BE2C (cell line): Measurements from ENCODE around the gene OR13C5.

Experiments used
- DNase-seq: peaks from one replicate; pipeline ENCODE4 v3.0.0-alpha.2; 2020
- H3K27me3 ChIP-seq: fragments of 250-450 bp; sonication (Bioruptor Pico); 2 replicates; pipeline ENCODE4 v1.5.1; 2020; ENCODE audit warnings: mild to moderate bottlenecking
- H3K36me3 ChIP-seq: fragments of 250-450 bp; sonication (Bioruptor Pico); 2 replicates; pipeline ENCODE4 v1.5.1; 2020; ENCODE audit warnings: mild to moderate bottlenecking
- H3K4me1 ChIP-seq: fragments of 250-450 bp; sonication (Bioruptor Pico); 2 replicates; pipeline ENCODE4 v1.5.1; 2020
- H3K4me3 ChIP-seq: 2 replicates; pipeline ENCODE4 v1.5.1; 2011; ENCODE audit warnings: low read depth, low read length
- H3K9me3 ChIP-seq: fragments of 250-450 bp; sonication (Bioruptor Pico); 2 replicates; pipeline ENCODE4 v1.5.1; 2020
- TF ChIP-seq, protein P1 (sequence below): IDR thresholded peaks from 2 replicates; pipeline ENCODE4 v1.5.1; 2012; ENCODE audit warnings: mild to moderate bottlenecking, low read depth, low read length

The OR13C5 gene

GRCh38 chr9:104580562-104580961 lies 18.7 kb downstream of the OR13C5 start:
- no peaks in the 10 kb centered on the region for H3K27me3 ChIP-seq
- no peaks in the 10 kb centered on the region for H3K36me3 ChIP-seq
- DNase-seq: no peak
- no peaks in the 10 kb centered on the region for H3K4me1 ChIP-seq
- no peaks in the 10 kb centered on the region for H3K9me3 ChIP-seq
- TF ChIP-seq, protein P1, sequence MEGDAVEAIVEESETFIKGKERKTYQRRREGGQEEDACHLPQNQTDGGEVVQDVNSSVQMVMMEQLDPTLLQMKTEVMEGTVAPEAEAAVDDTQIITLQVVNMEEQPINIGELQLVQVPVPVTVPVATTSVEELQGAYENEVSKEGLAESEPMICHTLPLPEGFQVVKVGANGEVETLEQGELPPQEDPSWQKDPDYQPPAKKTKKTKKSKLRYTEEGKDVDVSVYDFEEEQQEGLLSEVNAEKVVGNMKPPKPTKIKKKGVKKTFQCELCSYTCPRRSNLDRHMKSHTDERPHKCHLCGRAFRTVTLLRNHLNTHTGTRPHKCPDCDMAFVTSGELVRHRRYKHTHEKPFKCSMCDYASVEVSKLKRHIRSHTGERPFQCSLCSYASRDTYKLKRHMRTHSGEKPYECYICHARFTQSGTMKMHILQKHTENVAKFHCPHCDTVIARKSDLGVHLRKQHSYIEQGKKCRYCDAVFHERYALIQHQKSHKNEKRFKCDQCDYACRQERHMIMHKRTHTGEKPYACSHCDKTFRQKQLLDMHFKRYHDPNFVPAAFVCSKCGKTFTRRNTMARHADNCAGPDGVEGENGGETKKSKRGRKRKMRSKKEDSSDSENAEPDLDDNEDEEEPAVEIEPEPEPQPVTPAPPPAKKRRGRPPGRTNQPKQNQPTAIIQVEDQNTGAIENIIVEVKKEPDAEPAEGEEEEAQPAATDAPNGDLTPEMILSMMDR: no peak
- H3K4me3 ChIP-seq: no peak overlapping the region

DNA sequence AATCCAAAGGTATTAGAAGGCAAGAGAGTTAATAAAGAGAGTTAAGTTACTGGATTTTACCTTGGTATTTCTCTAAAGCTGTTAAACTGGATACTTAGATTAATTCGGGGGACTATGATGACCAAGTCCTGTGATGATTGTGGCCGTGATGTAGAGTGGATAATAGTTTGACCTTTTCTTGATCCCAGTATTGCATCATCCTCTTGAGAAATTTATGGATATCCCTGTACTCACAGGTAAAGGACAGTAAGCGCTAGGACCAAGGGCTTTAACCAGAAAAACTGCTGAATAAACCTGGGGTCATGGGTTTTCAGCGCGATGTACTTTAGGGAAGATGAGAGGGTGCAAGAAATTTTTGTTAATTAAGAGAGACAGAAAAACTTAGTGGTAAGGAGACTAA lies 21.9 kb downstream of the OR13C5 start:
- Histone ChIP-seq H3K9me3 (no peaks in the 10 kb centered on the region), H3K4me3 (no peak overlapping the region), H3K36me3 (no peaks in the 10 kb centered on the region), H3K4me1 (no peaks in the 10 kb centered on the region), H3K27me3 (no peaks in the 10 kb centered on the region)
- DNase-seq: no peak
- TF ChIP-seq, protein P1: no peak

GRCh38 chr9:104575456-104575855 lies 23.8 kb downstream of the OR13C5 start:
- Histone ChIP-seq H3K27me3 (no peaks in the 10 kb centered on the region), H3K9me3 (no peaks in the 10 kb centered on the region), H3K4me1 (no peaks in the 10 kb centered on the region), H3K4me3 (no peak overlapping the region), H3K36me3 (no peaks in the 10 kb centered on the region)
- TF ChIP-seq, protein P1: no peak
- DNase-seq: no peak

DNA sequence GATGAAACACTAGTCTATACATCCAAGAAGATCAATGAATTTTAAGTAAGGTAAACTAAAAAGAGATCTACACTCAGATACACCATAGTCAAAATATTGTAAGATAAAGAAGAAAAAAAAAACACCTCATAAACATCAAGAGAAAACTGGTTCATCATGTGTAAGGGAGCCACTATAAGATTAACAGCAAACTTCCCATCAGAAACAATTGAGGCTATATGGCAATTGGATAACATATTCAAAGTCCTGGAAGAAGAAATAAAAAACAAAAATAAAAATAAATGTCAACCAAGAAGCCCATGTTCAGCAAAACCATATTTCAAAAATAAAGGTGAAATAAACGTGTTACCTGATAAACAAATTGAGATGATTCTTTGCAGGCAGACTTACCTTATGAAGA lies 26.6 kb downstream of the OR13C5 start:
- no peak for DNase-seq
- H3K9me3 ChIP-seq: no peaks in the 10 kb centered on the region
- H3K4me1 ChIP-seq: no peaks in the 10 kb centered on the region
- no peak overlapping the region for H3K4me3 ChIP-seq
- H3K36me3 ChIP-seq: no peaks in the 10 kb centered on the region
- H3K27me3 ChIP-seq: no peaks in the 10 kb centered on the region
- TF ChIP-seq, protein P1: no peak

GRCh38 chr9:104568868-104569267 lies 30.3 kb downstream of the OR13C5 start, which contains the start of gene OR13C8:
Gene OR13C8, plus strand, starts transcription at chr9:104569168. Its CDS starts 0 bp downstream, at chr9:104569168.
- H3K4me1 ChIP-seq: no peaks in the 10 kb centered on the region
- TF ChIP-seq, protein P1: no peak
- no peaks in the 10 kb centered on the region for H3K27me3 ChIP-seq
- H3K36me3 ChIP-seq: no peaks in the 10 kb centered on the region
- H3K4me3 ChIP-seq: no peak within 1 kb of the TSS
- no peak for DNase-seq
- H3K9me3 ChIP-seq: no peaks in the 10 kb centered on the region

DNA sequence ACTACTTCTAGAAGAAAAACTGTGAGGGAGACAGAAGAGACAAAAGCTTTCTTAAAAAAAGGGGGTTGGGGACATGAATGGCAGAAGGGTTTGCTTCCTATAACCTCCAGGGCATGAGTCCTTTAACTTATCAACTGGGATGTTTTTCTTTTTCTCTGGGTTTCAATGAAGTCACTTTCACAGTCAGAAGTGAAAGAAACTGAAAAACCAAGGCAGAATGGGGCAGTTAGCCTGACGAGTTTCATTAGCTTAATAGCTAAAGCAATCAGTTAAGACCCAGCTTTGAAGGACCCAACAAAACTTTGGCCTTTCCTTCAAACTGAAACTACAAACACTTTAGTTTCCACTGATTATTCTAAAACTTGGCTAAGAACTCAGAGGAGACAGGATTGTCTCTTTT lies 34.9 kb downstream of the OR13C5 start:
- no peaks in the 10 kb centered on the region for H3K36me3 ChIP-seq
- TF ChIP-seq, protein P1: no peak
- no peaks in the 10 kb centered on the region for H3K27me3 ChIP-seq
- no peaks in the 10 kb centered on the region for H3K9me3 ChIP-seq
- no peak overlapping the region for H3K4me3 ChIP-seq
- no peak for DNase-seq
- no peaks in the 10 kb centered on the region for H3K4me1 ChIP-seq
